Choroid plexus epithelial cell (primary cell): ENCODE data around the gene RDH14.
A peak's percentile ranks its signal among the peaks of the same experiment; 100 is the strongest.

Experiments used
- DNase-seq: peaks from one replicate; pipeline ENCODE4 v3.0.0-alpha.2; 2010; ENCODE audit warnings: low read depth
- H3K4me3 ChIP-seq: 2 replicates; pipeline ENCODE4 v1.5.1; 2011; ENCODE audit warnings: low read depth, mild to moderate bottlenecking, control low read depth, low read length, moderate library complexity
- CTCF ChIP-seq: conservative IDR thresholded peaks from 2 replicates; pipeline ENCODE4 v1.5.1; 2011; ENCODE audit warnings: low read depth, mild to moderate bottlenecking, control low read depth, inconsistent platforms, low read length, moderate library complexity

The RDH14 gene

GRCh38 chr2:18526429-18526828 lies 34.0 kb downstream of the RDH14 start:
- TF ChIP-seq CTCF, result no peak
- DNase-seq, result no peak
- no peak overlapping the region for H3K4me3 ChIP-seq

GRCh38 chr2:18525852-18526251 lies 34.6 kb downstream of the RDH14 start:
- no peak for TF ChIP-seq CTCF
- DNase-seq, result no peak

GRCh38 chr2:18525236-18525635 lies 35.2 kb downstream of the RDH14 start:
- H3K4me3 ChIP-seq, result no peak overlapping the region
- no peak for TF ChIP-seq CTCF
- DNase-seq, result no peak

More at GRCh38 chr2:18525852-18526251, 34.6 kb downstream of the RDH14 start:
- H3K4me3 ChIP-seq, result no peak overlapping the region

GRCh38 chr2:18522484-18523146 lies 37.8 kb downstream of the RDH14 start:
- no peak for TF ChIP-seq CTCF
- no peak overlapping the region for H3K4me3 ChIP-seq
- no peak for DNase-seq

GRCh38 chr2:18520451-18521425 lies 39.7 kb downstream of the RDH14 start:
- peak; percentile 95 for TF ChIP-seq CTCF
- DNase-seq, result peak; percentile 90
- H3K4me3 ChIP-seq, result no peak overlapping the region

GRCh38 chr2:18519914-18520450 lies 40.5 kb downstream of the RDH14 start:
- no peak for DNase-seq
- no peak for TF ChIP-seq CTCF
- no peak overlapping the region for H3K4me3 ChIP-seq
